ENCODE measurements around the gene DPP6.
A peak's percentile ranks its signal among the peaks of the same experiment; 100 is the strongest.

The DPP6 gene

GRCh38 chr7:154380771-154381170 lies 328.6 kb downstream of the DPP6 start:
- no peak for TF ChIP-seq TAF1 (IDR thresholded peaks at IDR 0.05; ENCODE audit: low read depth, low read length)
- no peak for TF ChIP-seq SPI1 (IDR thresholded peaks at IDR 0.05; ENCODE audit: low read depth, low read length)
- TF ChIP-seq POU2F2 (IDR thresholded peaks at IDR 0.05; ENCODE audit: low read depth, low read length), result no peak
- no peak for TF ChIP-seq PAX5 (IDR thresholded peaks at IDR 0.05; ENCODE audit: insufficient read depth, low read length, severe bottlenecking)
- TF ChIP-seq POLR2AphosphoS5 (IDR thresholded peaks at IDR 0.05; ENCODE audit: low read depth, low read length), result no peak
- TF ChIP-seq POLR2A (IDR thresholded peaks at IDR 0.05; ENCODE audit: low read depth, low read length), result no peak
- no peak for DNase-seq (ENCODE audit: insufficient read length, low spot score)
- no peak for FAIRE-seq

- FAIRE-seq, result no peak
- TF ChIP-seq POLR2AphosphoS5 (IDR thresholded peaks at IDR 0.05; ENCODE audit: low read depth, low read length) (no peak), POU2F2 (IDR thresholded peaks at IDR 0.05; ENCODE audit: low read depth, low read length) (no peak), TAF1 (IDR thresholded peaks at IDR 0.05; ENCODE audit: low read depth, low read length) (no peak), SPI1 (IDR thresholded peaks at IDR 0.05; ENCODE audit: low read depth, low read length) (no peak), POLR2A (IDR thresholded peaks at IDR 0.05; ENCODE audit: low read depth, low read length) (no peak), PAX5 (IDR thresholded peaks at IDR 0.05; ENCODE audit: insufficient read depth, low read length, severe bottlenecking) (no peak)
- DNase-seq (ENCODE audit: insufficient read length, low spot score), result no peak
Observed at GRCh38 chr7:154383045-154383444, 330.8 kb downstream of the DPP6 start.

- FAIRE-seq (no peak), DNase-seq (ENCODE audit: insufficient read length, low spot score) (no peak)
- TF ChIP-seq POLR2AphosphoS5 (IDR thresholded peaks at IDR 0.05; ENCODE audit: low read depth, low read length) (no peak), SPI1 (IDR thresholded peaks at IDR 0.05; ENCODE audit: low read depth, low read length) (no peak), POU2F2 (IDR thresholded peaks at IDR 0.05; ENCODE audit: low read depth, low read length) (no peak), PAX5 (IDR thresholded peaks at IDR 0.05; ENCODE audit: insufficient read depth, low read length, severe bottlenecking) (no peak)
Observed at GRCh38 chr7:154385214-154385613, 333.0 kb downstream of the DPP6 start.

- TF ChIP-seq PAX5 (IDR thresholded peaks at IDR 0.05; ENCODE audit: insufficient read depth, low read length, severe bottlenecking) (no peak), POU2F2 (IDR thresholded peaks at IDR 0.05; ENCODE audit: low read depth, low read length) (no peak), TAF1 (IDR thresholded peaks at IDR 0.05; ENCODE audit: low read depth, low read length) (no peak), POLR2A (IDR thresholded peaks at IDR 0.05; ENCODE audit: low read depth, low read length) (no peak), POLR2AphosphoS5 (IDR thresholded peaks at IDR 0.05; ENCODE audit: low read depth, low read length) (no peak), SPI1 (IDR thresholded peaks at IDR 0.05; ENCODE audit: low read depth, low read length) (no peak)
- FAIRE-seq, result no peak
- no peak for DNase-seq (ENCODE audit: insufficient read length, low spot score)
Observed at GRCh38 chr7:154387252-154387651, 335.1 kb downstream of the DPP6 start.

GRCh38 chr7:154388412-154388811 lies 336.2 kb downstream of the DPP6 start:
- DNase-seq (ENCODE audit: insufficient read length, low spot score), result no peak
- TF ChIP-seq PAX5 (IDR thresholded peaks at IDR 0.05; ENCODE audit: insufficient read depth, low read length, severe bottlenecking), result no peak
- FAIRE-seq, result no peak

- no peak for DNase-seq (ENCODE audit: insufficient read length, low spot score)
- no peak for FAIRE-seq
- TF ChIP-seq SPI1 (IDR thresholded peaks at IDR 0.05; ENCODE audit: low read depth, low read length), result no peak
- no peak for TF ChIP-seq TAF1 (IDR thresholded peaks at IDR 0.05; ENCODE audit: low read depth, low read length)
- no peak for TF ChIP-seq POU2F2 (IDR thresholded peaks at IDR 0.05; ENCODE audit: low read depth, low read length)
- no peak for TF ChIP-seq PAX5 (IDR thresholded peaks at IDR 0.05; ENCODE audit: insufficient read depth, low read length, severe bottlenecking)
- no peak for TF ChIP-seq POLR2AphosphoS5 (IDR thresholded peaks at IDR 0.05; ENCODE audit: low read depth, low read length)
- no peak for TF ChIP-seq POLR2A (IDR thresholded peaks at IDR 0.05; ENCODE audit: low read depth, low read length)
Observed at GRCh38 chr7:154388999-154389398, 336.8 kb downstream of the DPP6 start.

GRCh38 chr7:154390961-154391360 lies 338.8 kb downstream of the DPP6 start:
- FAIRE-seq (no peak), DNase-seq (ENCODE audit: insufficient read length, low spot score) (no peak)
- no peak for TF ChIP-seq PAX5 (IDR thresholded peaks at IDR 0.05; ENCODE audit: insufficient read depth, low read length, severe bottlenecking)
- TF ChIP-seq POLR2A (IDR thresholded peaks at IDR 0.05; ENCODE audit: low read depth, low read length), result no peak
- no peak for TF ChIP-seq POU2F2 (IDR thresholded peaks at IDR 0.05; ENCODE audit: low read depth, low read length)
- no peak for TF ChIP-seq POLR2AphosphoS5 (IDR thresholded peaks at IDR 0.05; ENCODE audit: low read depth, low read length)
- TF ChIP-seq TAF1 (IDR thresholded peaks at IDR 0.05; ENCODE audit: low read depth, low read length), result no peak

- TF ChIP-seq POLR2AphosphoS5 (IDR thresholded peaks at IDR 0.05; ENCODE audit: low read depth, low read length) (no peak), POU2F2 (IDR thresholded peaks at IDR 0.05; ENCODE audit: low read depth, low read length) (no peak), SPI1 (IDR thresholded peaks at IDR 0.05; ENCODE audit: low read depth, low read length) (no peak), PAX5 (IDR thresholded peaks at IDR 0.05; ENCODE audit: insufficient read depth, low read length, severe bottlenecking) (no peak), POLR2A (IDR thresholded peaks at IDR 0.05; ENCODE audit: low read depth, low read length) (no peak), TAF1 (IDR thresholded peaks at IDR 0.05; ENCODE audit: low read depth, low read length) (no peak)
- DNase-seq (ENCODE audit: insufficient read length, low spot score) (no peak), FAIRE-seq (no peak)
Observed at GRCh38 chr7:154394804-154395203, 342.6 kb downstream of the DPP6 start.

GRCh38 chr7:154406312-154406711 lies 354.1 kb downstream of the DPP6 start:
- TF ChIP-seq POLR2A (IDR thresholded peaks at IDR 0.05; ENCODE audit: low read depth, low read length) (no peak), POU2F2 (IDR thresholded peaks at IDR 0.05; ENCODE audit: low read depth, low read length) (no peak), TAF1 (IDR thresholded peaks at IDR 0.05; ENCODE audit: low read depth, low read length) (no peak), POLR2AphosphoS5 (IDR thresholded peaks at IDR 0.05; ENCODE audit: low read depth, low read length) (no peak), PAX5 (IDR thresholded peaks at IDR 0.05; ENCODE audit: insufficient read depth, low read length, severe bottlenecking) (no peak), SPI1 (IDR thresholded peaks at IDR 0.05; ENCODE audit: low read depth, low read length) (no peak)

GRCh38 chr7:154409703-154410311 lies 357.6 kb downstream of the DPP6 start:
- no peak for FAIRE-seq
- TF ChIP-seq POLR2A (IDR thresholded peaks at IDR 0.05; ENCODE audit: low read depth, low read length) (no peak), POLR2AphosphoS5 (IDR thresholded peaks at IDR 0.05; ENCODE audit: low read depth, low read length) (no peak), TAF1 (IDR thresholded peaks at IDR 0.05; ENCODE audit: low read depth, low read length) (no peak), POU2F2 (IDR thresholded peaks at IDR 0.05; ENCODE audit: low read depth, low read length) (no peak), SPI1 (IDR thresholded peaks at IDR 0.05; ENCODE audit: low read depth, low read length) (no peak), PAX5 (IDR thresholded peaks at IDR 0.05; ENCODE audit: insufficient read depth, low read length, severe bottlenecking) (no peak)
- peak; percentile 10 for DNase-seq (ENCODE audit: insufficient read length, low spot score)

More at GRCh38 chr7:154406312-154406711, 354.1 kb downstream of the DPP6 start:
- FAIRE-seq (no peak), DNase-seq (ENCODE audit: insufficient read length, low spot score) (no peak)
